Prostate gland (tissue), 2 donors: ENCODE data around the gene MRPL27.

Source experiments
- CTCF ChIP-seq, 4 experiments: fragments of 200-600 bp in 2 of 4; fragments of 450-650 bp in 2 of 4; sonication (generic) in 2 of 4; IDR thresholded peaks; 1 replicate in 3 of 4; 2 replicates in 1 of 4; pipeline ENCODE4 v1.5.1; 2016 to 2019; ENCODE audit warnings: antibody characterized with exemption in 4 of 4, mild to moderate bottlenecking in 2 of 4, moderate library complexity in 2 of 4
- POLR2A ChIP-seq: fragments of 450-650 bp; IDR thresholded peaks from one replicate; pipeline ENCODE4 v1.6.1; 2016; ENCODE audit warnings: antibody characterized with exemption, mild to moderate bottlenecking
- POLR2AphosphoS5 ChIP-seq: sonication (generic); formaldehyde crosslinking; IDR thresholded peaks from one replicate; pipeline ENCODE4 v1.6.1; 2017; ENCODE audit warnings: antibody characterized with exemption

GRCh38 chr17:50364061-50364458 is 8.9 kb downstream of the MRPL27 start:
- TF ChIP-seq POLR2AphosphoS5, result no peak
- no peak for TF ChIP-seq CTCF (IDR thresholded peaks at IDR 0.05)
- no peak for TF ChIP-seq POLR2A
